Stomach (tissue), 9 donors: Measurements from ENCODE around the gene ANKRD55. TPM values are rescaled to one million over a fixed set of nuclear protein-coding genes. Genes with fewer than 3 reads are reported as not detected.
"Not testable (repeated sequence)": the region's sequence is repeated elsewhere in the genome, so short reads cannot be mapped to it uniquely, and the experiment has no call there.

Experiments
- DNase-seq, 2 donors: peaks; one replicate each; pipeline versions ENCODE4 v3.0.0 to v3.0.0-alpha.2; 2013 to 2019
- H3K27ac ChIP-seq, 5 donors: fragments of 200-600 bp in 4 of 5; sonication (generic) in 4 of 5; one replicate each; pipeline ENCODE4 v1.5.1; 2013 to 2019; ENCODE audit warnings: mild to moderate bottlenecking in 1 of 5, moderate library complexity in 1 of 5
- H3K27me3 ChIP-seq, 3 donors: fragments of 200-600 bp; sonication (generic); one replicate each; pipeline ENCODE4 v1.5.1; 2017 to 2019; ENCODE audit warnings: mixed run types in 1 of 3
- H3K36me3 ChIP-seq, 4 donors: fragments of 200-600 bp; sonication (generic); 1 replicate in 3 of 4; 2 replicates in 1 of 4; pipeline ENCODE4 v1.5.1; 2016 to 2019
- H3K4me1 ChIP-seq, 4 donors: fragments of 200-600 bp; sonication (generic); one replicate each; pipeline ENCODE4 v1.5.1; 2016 to 2019
- H3K4me3 ChIP-seq, 4 donors: fragments of 200-600 bp; sonication (generic) in 3 of 4; one replicate each; pipeline ENCODE4 v1.5.1; 2016 to 2019; ENCODE audit warnings: mild to moderate bottlenecking in 1 of 4
- H3K9me3 ChIP-seq, 4 donors: fragments of 200-600 bp; sonication (generic); one replicate each; pipeline ENCODE4 v1.5.1; 2016 to 2019
- CTCF ChIP-seq, 7 experiments: fragments of 450-650 bp in 4 of 7; fragments of 200-600 bp in 3 of 7; sonication (generic) in 3 of 7; IDR thresholded peaks; one replicate each; pipeline ENCODE4 v1.5.1; 2016 to 2019; ENCODE audit warnings: antibody characterized with exemption in 7 of 7, control low read depth in 2 of 7, mild to moderate bottlenecking in 1 of 7
- EP300 ChIP-seq: sonication (generic); formaldehyde crosslinking; IDR thresholded peaks from one replicate; pipeline ENCODE4 v1.6.1; 2017; ENCODE audit warnings: antibody characterized with exemption
- POLR2A ChIP-seq, 4 donors: fragments of 450-650 bp; IDR thresholded peaks; one replicate each; pipeline ENCODE4 v1.6.1; 2016; ENCODE audit warnings: antibody characterized with exemption in 4 of 4, control low read depth in 2 of 4, mild to moderate bottlenecking in 1 of 4, moderate library complexity in 1 of 4
- POLR2AphosphoS5 ChIP-seq, 3 donors: sonication (generic); formaldehyde crosslinking; IDR thresholded peaks; one replicate each; pipeline ENCODE4 v1.6.1; 2016; ENCODE audit warnings: antibody characterized with exemption in 3 of 3
- WGBS, 5 donors: extraction: QIAGEN DNeasy Blood & Tissue Kit in 3 of 5; methylation state at CpG; one replicate each; pipeline versions ENCODE4 v1.1.5 to v1.1.7; 2013 to 2018; 5-methylcytosine and 5-hydroxymethylcytosine counted together
- intact Hi-C: fragments of 100-400 bp; cut with DNase I; formaldehyde crosslinking; loops from one replicate; pipeline ENCODE4 v1.15.1; 2023; ENCODE audit warnings: low total_unique reads
- polyA plus RNA-seq, 3 donors: library from polyadenylated mRNA; stranded (reverse); fragments of 200-250 nt; gene quantifications; one replicate each; pipeline ENCODE4 v1.2.3, GENCODE V29; 2013
- total RNA-seq, 5 donors: library from RNA; depleted of rRNA; stranded (reverse); fragments of >200 nt; gene quantifications; one replicate each; pipeline versions ENCODE4 v1.1.0 to v1.2.3, GENCODE V29; 2014 to 2016
- donor health status: healthy with polysubstance abuse.
- donor health status: Bipolar disorder and iron deficiency.
- donor health status: healthy.

Gene ANKRD55
- total and polyA plus RNA-seq, 8 donors: 0.08 to 0.18 TPM; not detected in 6

DNA sequence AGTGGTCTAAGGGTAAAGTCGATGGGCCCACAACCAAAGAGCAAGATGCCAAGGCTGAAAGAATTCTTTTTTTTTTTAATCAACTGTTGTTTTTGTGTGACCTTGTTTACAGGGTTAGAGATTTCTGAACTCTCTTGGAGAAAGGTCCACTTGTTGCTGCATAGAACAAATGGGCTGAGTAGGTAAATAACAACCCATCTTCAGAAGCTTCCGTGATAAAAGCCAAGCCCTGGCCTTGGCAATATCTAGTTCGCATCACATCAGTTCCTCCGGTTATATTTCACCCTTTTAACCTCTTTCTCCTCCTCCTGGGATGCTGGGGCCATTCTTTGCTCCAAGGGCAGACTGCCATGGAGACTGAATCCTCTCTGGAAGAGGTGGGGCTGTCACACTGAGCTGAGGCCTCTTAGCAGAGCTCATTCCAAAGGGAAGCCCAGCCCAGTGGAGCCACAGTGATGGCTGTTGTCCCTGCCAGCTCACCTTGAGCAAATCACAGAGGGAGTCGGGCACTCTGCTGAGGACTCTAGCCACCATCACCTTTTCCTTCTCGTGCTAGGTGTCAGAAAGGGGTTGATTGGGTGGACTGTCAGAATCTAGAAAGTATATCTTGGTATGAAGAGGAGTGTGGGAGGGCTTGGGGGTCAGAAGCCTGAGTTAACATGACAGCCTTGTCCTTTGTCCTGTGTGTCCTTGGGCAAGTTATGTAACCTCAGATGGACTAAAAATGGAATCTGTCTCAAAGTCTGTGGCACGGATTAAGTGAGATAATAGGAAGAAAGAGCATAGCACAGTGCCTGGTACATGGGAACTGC lies 17.9 kb downstream of the ANKRD55 start:
- Histone ChIP-seq H3K4me3 (no peak overlapping the region), H3K36me3 (no peaks in the 10 kb centered on the region), H3K4me1 (peaks cover 0 to 6% (median 3%) of the 10 kb centered on the region in 4 donors), H3K27ac (no peak overlapping the region), H3K27me3 (no peaks in the 10 kb centered on the region), H3K9me3 (peaks cover 0 to 17% (median 13%) of the 10 kb centered on the region in 4 donors)
- TF ChIP-seq EP300: no peak
- no peak for TF ChIP-seq POLR2AphosphoS5 (IDR thresholded peaks at IDR 0.05)
- no peak for TF ChIP-seq POLR2A (IDR thresholded peaks at IDR 0.05)
- TF ChIP-seq CTCF (IDR thresholded peaks at IDR 0.05): no peak
- intact Hi-C loops: no loop called here
- DNase-seq: no peak
- WGBS, 5 donors: 84 to 90% (median 88%) methylated on average over 7 of the region's 7 CpGs

DNA sequence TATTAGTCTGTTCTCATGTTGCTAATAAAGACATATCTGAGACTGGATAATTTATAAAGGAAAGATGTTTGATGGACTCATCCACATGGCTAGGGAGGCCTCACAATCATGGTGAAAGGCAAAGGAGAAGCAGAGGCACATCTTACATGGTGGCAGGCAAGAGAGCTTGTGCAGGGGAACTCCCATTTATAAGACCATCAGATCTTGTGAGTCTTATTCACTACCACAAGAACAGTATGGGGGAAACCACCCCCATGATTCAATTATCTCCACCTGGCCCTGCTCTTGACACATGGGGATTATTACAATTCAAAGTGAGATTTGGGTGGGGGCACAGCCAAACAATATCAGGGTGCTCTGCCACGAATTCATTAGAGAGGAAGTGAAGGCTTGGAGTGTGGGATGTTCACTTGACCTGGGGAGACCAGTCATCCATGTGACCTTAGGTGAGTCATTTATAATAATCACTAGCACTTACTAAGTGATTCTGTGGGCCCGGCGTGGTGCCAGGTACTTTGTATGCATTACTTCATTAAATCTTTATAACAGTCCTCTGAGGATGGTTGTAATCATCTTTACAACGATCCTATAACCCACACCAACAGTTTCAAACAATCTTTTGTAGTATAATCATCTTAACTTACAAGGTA lies 19.1 kb downstream of the ANKRD55 start:
- DNase-seq, H3K4me3 ChIP-seq, H3K27ac ChIP-seq, intact Hi-C loops, H3K27me3 ChIP-seq, H3K4me1 ChIP-seq, H3K36me3 ChIP-seq: not testable (repeated sequence)
- H3K9me3 ChIP-seq: peaks cover 0 to 17% (median 13%) of the 10 kb centered on the region in 4 donors
- WGBS, 5 donors: 74 to 92% (median 86%) methylated on average over 4 of the region's 4 CpGs

GRCh38 chr5:56212130-56212879 lies 20.8 kb downstream of the ANKRD55 start:
- DNase-seq: no peak
- Histone ChIP-seq H3K36me3 (no peaks in the 10 kb centered on the region), H3K9me3 (peaks cover 0 to 15% (median 9%) of the 10 kb centered on the region in 4 donors), H3K4me1 (peaks cover 0 to 6% (median 3%) of the 10 kb centered on the region in 4 donors), H3K27me3 (no peaks in the 10 kb centered on the region), H3K27ac (no peak overlapping the region), H3K4me3 (no peak overlapping the region)
- 60 to 62% (median 61%) methylated on average over 4 of the region's 4 CpGs for WGBS, 5 donors
- intact Hi-C loops: no loop called here
- no peak for TF ChIP-seq POLR2A (IDR thresholded peaks at IDR 0.05)
- TF ChIP-seq CTCF (IDR thresholded peaks at IDR 0.05): no peak
- TF ChIP-seq POLR2AphosphoS5 (IDR thresholded peaks at IDR 0.05): no peak
- no peak for TF ChIP-seq EP300

- no peaks in the 10 kb centered on the region for H3K27me3 ChIP-seq
- TF ChIP-seq POLR2A (IDR thresholded peaks at IDR 0.05) (no peak), POLR2AphosphoS5 (IDR thresholded peaks at IDR 0.05) (peak in 1 of 3 donors; percentile 33)
- H3K9me3 ChIP-seq: peaks cover 0 to 6% (median 0%) of the 10 kb centered on the region in 4 donors
- no peak overlapping the region for H3K27ac ChIP-seq
- intact Hi-C loops: no loop called here
- H3K36me3 ChIP-seq: no peaks in the 10 kb centered on the region
- H3K4me3 ChIP-seq: no peak overlapping the region
- DNase-seq: peak in 1 of 2 donors; percentile 34
- H3K4me1 ChIP-seq: peaks cover 0 to 6% (median 3%) of the 10 kb centered on the region in 4 donors
- WGBS, 5 donors: 61 to 77% (median 69%) methylated on average over 2 of the region's 2 CpGs
Measured at GRCh38 chr5:56211298-56211865, 21.7 kb downstream of the ANKRD55 start.

GRCh38 chr5:56208681-56209080 lies 24.4 kb downstream of the ANKRD55 start:
- peaks cover 0 to 1% (median 0%) of the 10 kb centered on the region in 4 donors for H3K9me3 ChIP-seq
- no peaks in the 10 kb centered on the region for H3K27me3 ChIP-seq
- H3K4me1 ChIP-seq: peaks cover 0 to 6% (median 3%) of the 10 kb centered on the region in 4 donors
- DNase-seq: no peak
- intact Hi-C loops: loop anchor here (10.0 kb wide), 1 partner anchor 234 kb away; no protein-coding TSS in a partner anchor
- 93 to 96% (median 94%) methylated on average over 9 of the region's 9 CpGs for WGBS, 5 donors
- no peak for TF ChIP-seq CTCF (IDR thresholded peaks at IDR 0.05)
- no peak for TF ChIP-seq EP300
- no peak for TF ChIP-seq POLR2A (IDR thresholded peaks at IDR 0.05)
- no peak for TF ChIP-seq POLR2AphosphoS5 (IDR thresholded peaks at IDR 0.05)
- no peak overlapping the region for H3K27ac ChIP-seq
- H3K36me3 ChIP-seq: no peaks in the 10 kb centered on the region
- no peak overlapping the region for H3K4me3 ChIP-seq
